Right ventricle myocardium inferior (tissue), 1 donor: ENCODE results near the gene DUSP18. TPM values are rescaled to one million over a fixed set of nuclear protein-coding genes. Genes with fewer than 3 reads are reported as not detected.

Experiments used
- ATAC-seq: fragments of 200-7000 bp; cut with Tn5 transposase; one replicate; pipeline ENCODE4 v1.9.1; 2020; ENCODE audit warnings: mild to moderate bottlenecking, moderate library complexity
- DNase-seq: peaks from one replicate; pipeline ENCODE4 v3.0.0; 2021; ENCODE audit errors: missing footprints
- intact Hi-C: fragments of 100-400 bp; cut with DNase I; formaldehyde crosslinking; loops from one replicate; pipeline ENCODE4 v1.11.0; 2022
- total RNA-seq: library from RNA; stranded (reverse); fragmentation: NEBNext Ultra II Directional; extraction: Animal tissue kit (Norgen Biotek cat#: 25700); gene quantifications from one replicate; pipeline ENCODE4 v1.2.1, GENCODE V29; 2021
- donor health status: DM: no; HTN: yes; CAD: no; lungs with severe emphysema.

DUSP18 gene
- total RNA-seq, 1 donor from 2014 or later, result 2.8 TPM

GRCh38 chr22:30614268-30614667 is 53.4 kb downstream of the DUSP18 start:
- intact Hi-C loops, result no loop called here
- DNase-seq (no peak), ATAC-seq (no peak)

DNA sequence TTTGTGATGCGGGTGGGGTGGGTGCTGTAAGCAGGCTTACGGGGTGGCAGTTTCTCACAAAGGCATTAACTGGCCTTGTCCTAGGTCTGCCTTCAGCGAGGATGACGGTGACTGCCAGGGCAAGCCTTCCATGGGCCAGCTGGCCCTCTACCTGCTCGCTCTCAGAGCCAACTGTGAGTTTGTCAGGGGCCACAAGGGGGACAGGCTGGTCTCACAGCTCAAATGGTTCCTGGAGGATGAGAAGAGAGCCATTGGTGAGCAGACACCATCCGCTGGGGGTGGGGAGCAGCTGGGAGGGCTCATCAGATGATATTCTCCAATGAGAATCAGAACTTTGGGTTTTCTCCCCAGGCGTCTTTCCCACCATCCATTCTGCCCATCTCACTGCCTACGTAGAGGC is 54.9 kb downstream of the DUSP18 start:
- DNase-seq (no peak), ATAC-seq (no peak)
- intact Hi-C loops, result no loop called here

Other genes with a start within 250 kb of the DUSP18 start
- gene MTFP1, start 242.1 kb downstream of the DUSP18 start, total RNA-seq, result 18.2 TPM
- gene SEC14L3, start 195.9 kb downstream of the DUSP18 start, total RNA-seq, result not detected
- not detected for gene SEC14L4, start 162.2 kb downstream of the DUSP18 start, total RNA-seq
- 0.05 TPM for gene SEC14L6, start 121.1 kb downstream of the DUSP18 start, total RNA-seq
- 0.19 TPM for gene GAL3ST1, start 93.2 kb downstream of the DUSP18 start, total RNA-seq
- 22.4 TPM for gene PES1, start 76.0 kb downstream of the DUSP18 start, total RNA-seq
- 16.7 TPM for gene TCN2, start 60.7 kb downstream of the DUSP18 start, total RNA-seq
- 5.0 TPM for gene SLC35E4, start 32.1 kb downstream of the DUSP18 start, total RNA-seq
- gene OSBP2, start 27.0 kb upstream of the DUSP18 start, total RNA-seq, result 11.1 TPM